Osteocyte (in vitro differentiated cells): Measurements from ENCODE around the gene PAMR1. TPM values are rescaled to one million over a fixed set of nuclear protein-coding genes. Genes with fewer than 3 reads are reported as not detected.

Experiments used
- DNase-seq: peaks from one replicate; pipeline ENCODE4 v3.0.0; 2021; ENCODE audit warnings: mixed read lengths; ENCODE audit not compliant: unreplicated experiment; ENCODE audit errors: extremely low spot score
- H3K27ac Mint-ChIP-seq: one replicate; pipeline ENCODE4 v1.8.0; 2021; ENCODE audit warnings: mild to moderate bottlenecking, mixed read lengths; ENCODE audit not compliant: unreplicated experiment
- H3K27me3 Mint-ChIP-seq: one replicate; pipeline ENCODE4 v1.8.0; 2021; ENCODE audit warnings: mixed read lengths; ENCODE audit not compliant: unreplicated experiment
- H3K36me3 Mint-ChIP-seq: one replicate; pipeline ENCODE4 v1.8.0; 2021; ENCODE audit warnings: mixed read lengths; ENCODE audit not compliant: unreplicated experiment
- H3K4me1 Mint-ChIP-seq: one replicate; pipeline ENCODE4 v1.8.0; 2021; ENCODE audit warnings: mixed read lengths; ENCODE audit not compliant: unreplicated experiment
- H3K4me3 Mint-ChIP-seq: one replicate; pipeline ENCODE4 v1.8.0; 2021; ENCODE audit warnings: mild to moderate bottlenecking, moderate library complexity, mixed read lengths; ENCODE audit not compliant: unreplicated experiment
- H3K9me3 Mint-ChIP-seq: one replicate; pipeline ENCODE4 v1.8.0; 2021; ENCODE audit warnings: mixed read lengths; ENCODE audit not compliant: unreplicated experiment
- total RNA-seq: library from RNA; stranded (reverse); gene quantifications from 2 replicates; pipeline ENCODE4 v1.2.1, GENCODE V29; 2021
- TF ChIP-seq, protein P1 (sequence below): fragments of 200-600 bp; sonication (generic); IDR thresholded peaks from 2 replicates; pipeline ENCODE4 v1.5.0; 2021; ENCODE audit warnings: antibody characterized with exemption, mild to moderate bottlenecking, moderate library complexity

The PAMR1 gene
- total RNA-seq, 1 donor from 2014 or later = 4.4 TPM

DNA sequence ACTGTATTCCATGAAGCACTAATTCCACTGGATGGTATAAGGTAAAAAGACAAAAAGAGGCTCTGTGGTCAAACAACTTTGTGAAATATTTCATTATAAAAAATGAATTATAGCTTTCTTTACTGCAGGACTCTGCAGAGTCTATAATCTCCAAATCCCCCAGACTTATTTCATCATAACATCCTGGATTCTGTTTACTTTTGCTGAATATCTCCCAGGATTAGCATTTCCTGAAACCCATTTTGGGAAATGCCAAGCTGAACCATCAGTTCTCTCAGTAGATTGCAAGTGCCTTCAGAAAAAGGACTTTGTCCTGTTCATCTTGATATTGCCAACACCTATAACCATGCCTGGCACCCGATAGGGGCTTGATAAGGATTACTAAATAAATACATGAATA lies 7.9 kb downstream of the PAMR1 start:
- Mint-ChIP-seq H3K27me3 (peaks cover 15% of the 10 kb centered on the region), H3K27ac (no peak overlapping the region), H3K4me1 (peaks cover 13% of the 10 kb centered on the region), H3K9me3 (no peaks in the 10 kb centered on the region), H3K4me3 (no peak overlapping the region), H3K36me3 (no peaks in the 10 kb centered on the region)
- TF ChIP-seq, protein P1, sequence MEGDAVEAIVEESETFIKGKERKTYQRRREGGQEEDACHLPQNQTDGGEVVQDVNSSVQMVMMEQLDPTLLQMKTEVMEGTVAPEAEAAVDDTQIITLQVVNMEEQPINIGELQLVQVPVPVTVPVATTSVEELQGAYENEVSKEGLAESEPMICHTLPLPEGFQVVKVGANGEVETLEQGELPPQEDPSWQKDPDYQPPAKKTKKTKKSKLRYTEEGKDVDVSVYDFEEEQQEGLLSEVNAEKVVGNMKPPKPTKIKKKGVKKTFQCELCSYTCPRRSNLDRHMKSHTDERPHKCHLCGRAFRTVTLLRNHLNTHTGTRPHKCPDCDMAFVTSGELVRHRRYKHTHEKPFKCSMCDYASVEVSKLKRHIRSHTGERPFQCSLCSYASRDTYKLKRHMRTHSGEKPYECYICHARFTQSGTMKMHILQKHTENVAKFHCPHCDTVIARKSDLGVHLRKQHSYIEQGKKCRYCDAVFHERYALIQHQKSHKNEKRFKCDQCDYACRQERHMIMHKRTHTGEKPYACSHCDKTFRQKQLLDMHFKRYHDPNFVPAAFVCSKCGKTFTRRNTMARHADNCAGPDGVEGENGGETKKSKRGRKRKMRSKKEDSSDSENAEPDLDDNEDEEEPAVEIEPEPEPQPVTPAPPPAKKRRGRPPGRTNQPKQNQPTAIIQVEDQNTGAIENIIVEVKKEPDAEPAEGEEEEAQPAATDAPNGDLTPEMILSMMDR = no peak
- no peak for DNase-seq

DNA sequence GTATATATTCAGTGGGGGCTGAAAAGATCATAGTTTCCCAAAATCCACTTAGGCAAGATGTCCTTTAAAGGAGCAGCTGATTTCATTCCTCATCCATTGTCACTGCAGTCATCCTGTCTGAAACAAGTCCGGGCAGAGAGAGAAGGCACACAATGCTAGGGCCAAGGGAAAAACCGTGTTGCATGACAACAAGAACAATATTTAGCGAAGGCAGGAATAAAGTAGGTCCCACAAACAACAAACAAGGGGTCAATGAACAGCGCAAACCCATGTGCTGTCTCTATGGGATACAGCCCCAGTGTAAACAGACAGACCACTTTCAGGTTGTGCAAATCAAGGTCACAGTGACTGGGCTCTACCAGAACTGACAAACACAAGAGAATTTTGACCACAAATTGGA lies 9.0 kb downstream of the PAMR1 start:
- H3K27me3 Mint-ChIP-seq = peaks cover 15% of the 10 kb centered on the region
- H3K4me1 Mint-ChIP-seq = peaks cover 20% of the 10 kb centered on the region
- TF ChIP-seq, protein P1 = no peak
- H3K4me3 Mint-ChIP-seq = no peak overlapping the region
- H3K9me3 Mint-ChIP-seq = no peaks in the 10 kb centered on the region
- no peaks in the 10 kb centered on the region for H3K36me3 Mint-ChIP-seq
- no peak for DNase-seq
- H3K27ac Mint-ChIP-seq = no peak overlapping the region

DNA sequence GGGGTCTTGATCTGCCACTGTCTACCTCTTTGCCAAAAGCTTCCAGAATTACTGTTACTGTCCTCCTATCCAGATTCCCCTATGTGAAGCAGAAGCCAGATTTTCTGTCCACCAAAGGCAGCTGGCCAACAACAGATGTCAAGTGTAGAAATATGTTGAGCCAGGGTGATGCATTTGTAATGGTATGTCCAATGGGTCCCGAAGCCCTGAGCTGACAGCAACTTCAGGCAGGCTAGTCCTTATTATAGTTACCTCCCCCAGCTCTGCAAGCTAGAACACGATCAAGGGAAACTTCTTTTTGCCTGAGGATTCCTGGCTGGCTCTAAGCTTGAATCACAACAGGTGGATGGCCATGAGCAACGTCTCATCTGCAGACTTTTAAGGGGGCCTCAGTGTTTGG lies 10.2 kb downstream of the PAMR1 start:
- DNase-seq = no peak
- H3K27ac Mint-ChIP-seq = no peak overlapping the region
- H3K4me3 Mint-ChIP-seq = no peak overlapping the region
- H3K36me3 Mint-ChIP-seq = no peaks in the 10 kb centered on the region
- no peaks in the 10 kb centered on the region for H3K9me3 Mint-ChIP-seq
- H3K27me3 Mint-ChIP-seq = peaks cover 15% of the 10 kb centered on the region
- TF ChIP-seq, protein P1 = no peak
- H3K4me1 Mint-ChIP-seq = peaks cover 22% of the 10 kb centered on the region

DNA sequence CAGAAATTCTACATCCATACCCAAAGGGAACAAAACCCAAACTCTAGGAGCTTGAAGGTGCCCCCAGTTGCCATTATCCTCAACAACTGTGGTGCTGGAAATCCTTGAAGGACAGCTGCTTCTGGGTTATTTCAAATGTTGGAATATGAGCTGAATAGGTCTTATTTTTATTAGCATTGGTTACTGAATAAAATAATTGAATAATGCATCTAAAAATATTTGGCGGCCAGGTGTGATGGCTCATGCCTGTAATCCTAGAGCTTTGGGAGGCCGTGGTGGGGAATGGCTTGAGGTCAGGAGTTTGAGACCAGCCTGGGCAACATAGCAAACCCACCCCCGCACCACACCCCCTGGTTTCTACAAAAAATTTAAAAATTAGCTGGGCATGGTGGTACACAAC lies 10.9 kb downstream of the PAMR1 start:
- TF ChIP-seq, protein P1 = no peak
- no peak overlapping the region for H3K27ac Mint-ChIP-seq
- no peaks in the 10 kb centered on the region for H3K36me3 Mint-ChIP-seq
- DNase-seq = no peak
- H3K27me3 Mint-ChIP-seq = peaks cover 15% of the 10 kb centered on the region
- H3K4me3 Mint-ChIP-seq = no peak overlapping the region
- H3K4me1 Mint-ChIP-seq = peaks cover 19% of the 10 kb centered on the region
- no peaks in the 10 kb centered on the region for H3K9me3 Mint-ChIP-seq

DNA sequence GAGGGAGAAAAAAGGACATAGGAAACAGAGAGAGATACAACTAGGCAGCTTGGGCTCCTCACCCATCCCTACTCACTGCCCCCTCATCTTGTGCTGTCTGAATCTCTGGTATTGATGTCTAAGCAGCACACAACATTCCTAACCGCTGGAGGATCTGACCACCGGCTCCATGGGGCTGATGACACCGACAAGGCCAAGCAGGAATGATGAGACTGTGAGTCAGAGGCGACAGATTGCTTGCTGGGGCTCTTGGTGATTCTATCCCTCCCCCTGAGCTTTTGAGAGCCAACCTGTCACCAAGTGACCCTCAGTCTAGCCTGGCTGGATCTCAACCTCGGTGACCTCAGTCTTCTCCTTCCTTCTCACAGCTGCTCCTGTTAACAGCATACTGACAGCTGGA lies 13.8 kb downstream of the PAMR1 start:
- no peak overlapping the region for H3K4me3 Mint-ChIP-seq
- H3K27ac Mint-ChIP-seq = no peak overlapping the region
- H3K36me3 Mint-ChIP-seq = no peaks in the 10 kb centered on the region
- H3K4me1 Mint-ChIP-seq = peaks cover 19% of the 10 kb centered on the region
- DNase-seq = no peak
- H3K27me3 Mint-ChIP-seq = peaks cover 3% of the 10 kb centered on the region
- peaks cover 8% of the 10 kb centered on the region for H3K9me3 Mint-ChIP-seq
- TF ChIP-seq, protein P1 = no peak
